Measurements from ENCODE around the gene UBE2H. TPM values are rescaled to one million over a fixed set of nuclear protein-coding genes. Genes with fewer than 3 reads are reported as not detected.
A peak's percentile ranks its signal among the peaks of the same experiment; 100 is the strongest.

Gene UBE2H
- total and polyA plus RNA-seq, 12 donors, result 26.0 to 222 (median 159) TPM

DNA sequence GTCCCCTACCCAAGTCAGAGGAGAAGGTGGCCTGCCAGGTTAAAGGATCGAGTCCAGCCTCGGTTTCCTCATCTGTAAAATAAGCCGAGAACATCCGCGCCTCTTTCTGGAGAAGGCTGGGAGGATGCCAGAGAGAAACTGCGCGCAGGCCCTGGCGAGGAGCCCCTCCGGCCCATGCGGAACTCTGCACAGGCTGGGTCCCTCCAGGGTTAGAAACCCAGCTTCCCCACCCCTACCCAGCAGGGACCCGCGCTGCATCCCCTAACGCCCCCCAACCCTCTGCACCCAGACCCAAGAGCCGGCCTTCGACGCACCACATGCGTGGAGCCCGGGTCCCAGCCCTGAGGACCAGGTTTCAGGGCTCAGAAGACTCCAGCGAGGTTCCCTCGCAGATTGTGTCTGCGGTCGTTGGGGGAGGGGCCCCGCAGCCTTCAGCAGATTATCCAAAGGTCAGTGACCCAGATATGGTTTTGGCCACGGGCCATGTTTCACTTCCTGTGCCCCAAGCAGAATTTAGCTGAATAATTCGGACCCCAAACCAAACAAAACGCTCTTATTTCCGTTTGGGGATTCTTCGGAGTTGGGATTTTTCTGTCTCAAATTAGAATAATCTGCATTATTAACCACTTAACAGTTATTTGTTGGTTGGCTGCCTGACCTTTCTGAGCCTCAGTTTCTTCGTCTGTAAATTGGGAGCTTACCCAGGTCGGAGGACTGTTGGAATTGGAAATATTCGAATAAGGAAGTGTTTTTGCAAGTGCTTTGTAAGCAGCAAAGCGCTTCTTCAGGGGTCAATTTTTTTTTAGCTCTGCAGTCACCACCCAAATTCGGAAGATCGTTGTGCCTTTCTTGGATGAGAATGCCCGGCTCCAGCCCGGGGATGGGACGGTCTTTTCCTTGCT is 167.7 kb downstream of the UBE2H start:
- Histone ChIP-seq H3K27ac (no peak overlapping the region), H3K36me3 (no peaks in the 10 kb centered on the region), H3K9me3 (no peaks in the 10 kb centered on the region), H3K27me3 (peaks cover 54 to 96% (median 81%) of the 10 kb centered on the region in 7 donors), H3K4me3 (peak overlapping the region in 7 of 10 donors; percentile 2 to 36 (median 7)), H3K4me1 (peaks cover 7 to 61% (median 56%) of the 10 kb centered on the region in 9 donors)
- intact Hi-C loops (cut with DNase I), result no loop called here
- TF ChIP-seq, protein P1, sequence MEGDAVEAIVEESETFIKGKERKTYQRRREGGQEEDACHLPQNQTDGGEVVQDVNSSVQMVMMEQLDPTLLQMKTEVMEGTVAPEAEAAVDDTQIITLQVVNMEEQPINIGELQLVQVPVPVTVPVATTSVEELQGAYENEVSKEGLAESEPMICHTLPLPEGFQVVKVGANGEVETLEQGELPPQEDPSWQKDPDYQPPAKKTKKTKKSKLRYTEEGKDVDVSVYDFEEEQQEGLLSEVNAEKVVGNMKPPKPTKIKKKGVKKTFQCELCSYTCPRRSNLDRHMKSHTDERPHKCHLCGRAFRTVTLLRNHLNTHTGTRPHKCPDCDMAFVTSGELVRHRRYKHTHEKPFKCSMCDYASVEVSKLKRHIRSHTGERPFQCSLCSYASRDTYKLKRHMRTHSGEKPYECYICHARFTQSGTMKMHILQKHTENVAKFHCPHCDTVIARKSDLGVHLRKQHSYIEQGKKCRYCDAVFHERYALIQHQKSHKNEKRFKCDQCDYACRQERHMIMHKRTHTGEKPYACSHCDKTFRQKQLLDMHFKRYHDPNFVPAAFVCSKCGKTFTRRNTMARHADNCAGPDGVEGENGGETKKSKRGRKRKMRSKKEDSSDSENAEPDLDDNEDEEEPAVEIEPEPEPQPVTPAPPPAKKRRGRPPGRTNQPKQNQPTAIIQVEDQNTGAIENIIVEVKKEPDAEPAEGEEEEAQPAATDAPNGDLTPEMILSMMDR (IDR thresholded peaks at IDR 0.05), result no peak
- ATAC-seq (no peak), DNase-seq (no peak)
- 4 to 6% methylated on average over 35 to 37 of the region's 37 CpGs for WGBS, 2 donors

DNA sequence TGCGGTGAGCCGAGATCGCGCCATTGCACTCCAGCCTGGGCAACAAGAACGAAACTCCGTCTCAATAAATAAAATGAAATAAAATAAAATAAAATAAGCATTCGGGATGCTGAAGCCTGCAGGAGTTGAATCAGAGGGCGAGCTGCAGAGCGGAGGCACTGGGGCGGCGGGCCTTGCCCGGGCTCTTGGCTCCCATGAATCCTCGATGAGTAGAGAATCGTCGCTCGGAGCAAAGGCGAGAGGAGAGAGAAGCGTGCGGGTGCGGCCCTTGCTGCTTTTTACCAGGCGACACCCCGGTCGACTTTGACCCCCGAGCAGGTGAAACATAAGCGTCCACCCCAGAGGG is 168.3 kb downstream of the UBE2H start:
- ATAC-seq (no peak), DNase-seq (no peak)
- Histone ChIP-seq H3K27me3 (peaks cover 60 to 96% (median 85%) of the 10 kb centered on the region in 7 donors), H3K4me1 (peaks cover 10 to 67% (median 62%) of the 10 kb centered on the region in 9 donors), H3K36me3 (no peaks in the 10 kb centered on the region), H3K4me3 (peak overlapping the region in 1 of 10 donors; percentile 2), H3K27ac (no peak overlapping the region), H3K9me3 (no peaks in the 10 kb centered on the region)
- intact Hi-C loops (cut with DNase I), result no loop called here
- WGBS, 2 donors, result 13 to 18% methylated on average over 25 of the region's 25 CpGs
- TF ChIP-seq, protein P1 (IDR thresholded peaks at IDR 0.05), result no peak

DNA sequence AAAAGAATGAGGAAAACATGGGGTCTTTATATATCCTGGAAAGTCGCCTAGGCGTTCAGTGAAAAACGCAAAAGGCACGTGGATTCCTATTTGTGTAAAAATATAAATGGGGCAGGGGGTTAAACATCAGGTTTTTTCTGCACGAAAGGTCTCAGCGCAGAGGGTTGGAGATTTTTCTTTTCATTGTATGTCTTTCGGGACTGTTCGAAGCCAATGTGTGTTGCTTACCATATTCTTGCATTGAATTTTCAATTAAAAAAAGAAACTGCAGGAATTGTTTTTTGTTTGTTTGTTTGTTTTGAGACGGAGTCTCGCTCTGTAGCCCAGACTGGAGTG is 169.2 kb downstream of the UBE2H start:
- Histone ChIP-seq H3K4me3 (no peak overlapping the region), H3K4me1 (peaks cover 14 to 76% (median 70%) of the 10 kb centered on the region in 9 donors), H3K27me3 (peaks cover 69 to 100% (median 94%) of the 10 kb centered on the region in 7 donors), H3K27ac (no peak overlapping the region), H3K9me3 (no peaks in the 10 kb centered on the region), H3K36me3 (no peaks in the 10 kb centered on the region)
- intact Hi-C loops (cut with DNase I), result no loop called here
- ATAC-seq (no peak), DNase-seq (no peak)
- TF ChIP-seq, protein P1 (IDR thresholded peaks at IDR 0.05), result no peak
- WGBS, 2 donors, result 10 to 15% methylated on average over 10 of the region's 10 CpGs

DNA sequence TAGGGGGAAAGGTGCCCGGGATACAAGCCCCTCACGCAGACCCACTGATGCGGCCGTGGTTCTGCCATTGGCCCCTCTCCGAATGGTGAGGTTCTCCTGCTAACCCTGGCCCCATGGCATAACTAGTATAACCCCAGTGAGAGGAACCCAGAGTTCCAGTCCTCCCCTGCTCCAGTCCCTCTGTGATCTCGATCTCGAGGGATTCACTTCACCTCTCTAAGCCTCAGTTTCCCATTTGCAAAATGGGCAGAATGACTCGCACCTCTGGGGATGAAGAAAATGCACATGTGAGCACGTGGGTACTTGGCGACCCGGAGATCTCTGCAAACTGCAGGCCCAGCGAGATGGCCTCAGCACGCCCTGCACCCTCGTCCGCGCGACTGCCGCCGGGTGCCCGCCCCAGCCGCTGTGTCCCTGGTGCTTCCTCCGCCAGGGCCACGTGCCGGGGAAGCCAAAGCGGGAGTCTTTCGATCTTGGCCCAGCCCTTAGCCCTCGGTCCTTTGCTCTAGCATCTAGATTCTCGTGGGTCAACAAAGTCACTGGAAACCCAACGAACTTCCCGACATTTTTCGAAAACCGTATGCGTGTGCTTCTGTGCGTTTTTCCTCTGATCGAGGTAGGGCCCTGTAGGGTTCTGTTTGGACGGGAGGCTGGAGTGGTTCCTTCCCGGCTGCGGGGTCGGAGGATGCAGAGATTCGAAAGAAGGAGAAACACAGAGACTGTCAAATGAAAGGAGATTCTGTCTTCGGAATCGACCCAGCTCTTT is 169.8 kb downstream of the UBE2H start:
- Histone ChIP-seq H3K9me3 (no peaks in the 10 kb centered on the region), H3K36me3 (no peaks in the 10 kb centered on the region), H3K4me1 (peaks cover 14 to 77% (median 74%) of the 10 kb centered on the region in 9 donors), H3K27ac (no peak overlapping the region), H3K27me3 (peaks cover 74 to 100% (median 99%) of the 10 kb centered on the region in 7 donors), H3K4me3 (peak overlapping the region in 1 of 10 donors; percentile 9)
- WGBS, 2 donors, result 4 to 6% methylated on average over 42 of the region's 42 CpGs
- DNase-seq (no peak), ATAC-seq (no peak)
- TF ChIP-seq, protein P1 (IDR thresholded peaks at IDR 0.05), result no peak
- intact Hi-C loops (cut with DNase I), result no loop called here
